Prostate gland (tissue), 2 donors: Measurements from ENCODE around the gene CFAP53.
"Not testable (repeated sequence)": the region's sequence is repeated elsewhere in the genome, so short reads cannot be mapped to it uniquely, and the experiment has no call there.

ENCODE experiments used
- CTCF ChIP-seq, 4 experiments: fragments of 200-600 bp in 2 of 4; fragments of 450-650 bp in 2 of 4; sonication (generic) in 2 of 4; IDR thresholded peaks; 1 replicate in 3 of 4; 2 replicates in 1 of 4; pipeline ENCODE4 v1.5.1; 2016 to 2019; ENCODE audit warnings: antibody characterized with exemption in 4 of 4, mild to moderate bottlenecking in 2 of 4, moderate library complexity in 2 of 4
- POLR2A ChIP-seq: fragments of 450-650 bp; IDR thresholded peaks from one replicate; pipeline ENCODE4 v1.6.1; 2016; ENCODE audit warnings: antibody characterized with exemption, mild to moderate bottlenecking
- POLR2AphosphoS5 ChIP-seq: sonication (generic); formaldehyde crosslinking; IDR thresholded peaks from one replicate; pipeline ENCODE4 v1.6.1; 2017; ENCODE audit warnings: antibody characterized with exemption

DNA sequence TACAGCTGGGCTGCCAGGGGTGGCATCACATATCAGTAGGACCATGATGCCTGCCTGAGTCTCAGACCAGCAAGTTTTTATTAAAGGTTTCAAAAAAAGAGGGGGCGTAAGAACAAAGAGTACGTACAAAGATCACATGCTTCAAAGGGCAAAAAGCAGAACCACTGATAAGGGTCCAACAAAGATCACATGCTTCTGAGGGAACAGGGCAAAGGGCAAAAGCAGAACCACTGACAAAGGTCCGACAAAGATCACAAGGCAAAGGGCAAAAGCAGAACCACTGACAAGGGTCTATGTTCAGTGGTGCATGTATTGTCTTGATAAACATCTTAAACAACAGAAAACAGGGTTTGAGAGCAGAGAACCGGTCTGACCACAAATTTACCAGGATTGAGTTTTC, 46.0 kb downstream of the CFAP53 start:
- TF ChIP-seq CTCF (IDR thresholded peaks at IDR 0.05); POLR2AphosphoS5; POLR2A: not testable (repeated sequence)
